Endothelial cell of hepatic sinusoid (primary cell): Measurements from ENCODE around the gene FABP1.

Source experiments
- in situ Hi-C: cut with HindIII; loops from 2 replicates; pipeline ENCODE4 v1.10.0; 2017; ENCODE audit warnings: low sequenced_read_pairs

Gene FABP1

GRCh38 chr2:88139203-88139702 lies 11.4 kb upstream of the FABP1 start:
- in situ Hi-C loops, result no loop called here

- in situ Hi-C loops, result no loop called here
Measured at GRCh38 chr2:88137833-88138232, 10.0 kb upstream of the FABP1 start.

GRCh38 chr2:88136817-88137216 lies 9.0 kb upstream of the FABP1 start:
- in situ Hi-C loops, result no loop called here

GRCh38 chr2:88133875-88134274 lies 6.0 kb upstream of the FABP1 start:
- in situ Hi-C loops, result no loop called here

- in situ Hi-C loops, result no loop called here
Measured at GRCh38 chr2:88131999-88132368, 4.1 kb upstream of the FABP1 start.

GRCh38 chr2:88131201-88131998 lies 3.5 kb upstream of the FABP1 start:
- in situ Hi-C loops, result no loop called here

GRCh38 chr2:88129313-88129959 lies 1.6 kb upstream of the FABP1 start:
- in situ Hi-C loops, result no loop called here

- in situ Hi-C loops, result no loop called here
Measured at GRCh38 chr2:88128654-88129312, 921 bp upstream of the FABP1 start.

- in situ Hi-C loops, result no loop called here
Measured at GRCh38 chr2:88127638-88127887, 299 bp downstream of the FABP1 start.

GRCh38 chr2:88126772-88127637 lies 857 bp downstream of the FABP1 start:
- in situ Hi-C loops, result no loop called here

- in situ Hi-C loops, result no loop called here
Measured at GRCh38 chr2:88125924-88126771, 1.7 kb downstream of the FABP1 start.

- in situ Hi-C loops, result no loop called here
Measured at GRCh38 chr2:88125344-88125923, 2.4 kb downstream of the FABP1 start.

GRCh38 chr2:88123975-88124917 lies 3.6 kb downstream of the FABP1 start:
- in situ Hi-C loops, result no loop called here

- in situ Hi-C loops, result no loop called here
Measured at GRCh38 chr2:88123164-88123974, 4.5 kb downstream of the FABP1 start.

GRCh38 chr2:88122141-88122884 lies 5.5 kb downstream of the FABP1 start:
- in situ Hi-C loops, result no loop called here

- in situ Hi-C loops, result no loop called here
Measured at GRCh38 chr2:88121678-88122077, 6.2 kb downstream of the FABP1 start.

- in situ Hi-C loops, result loop anchor here (5.0 kb wide), 1 partner anchor 44 kb away; no protein-coding TSS in a partner anchor
Measured at GRCh38 chr2:88117973-88118372, 9.9 kb downstream of the FABP1 start.
